HEK293 (cell line): ENCODE data around the gene POLR2C.

Experiments used
- BCL11B ChIP-seq: fragments of 450-650 bp; formaldehyde crosslinking; IDR thresholded peaks from 2 replicates; pipeline ENCODE4 v1.5.1; 2016; ENCODE audit warnings: low read depth, missing biosample characterization, missing genetic modification characterization
- CTCF ChIP-seq: fragments of 450-650 bp; formaldehyde crosslinking; IDR thresholded peaks from 2 replicates; pipeline ENCODE4 v1.5.1; 2016; ENCODE audit warnings: missing biosample characterization, missing genetic modification characterization
- ZNF514 ChIP-seq: fragments of 450-650 bp; formaldehyde crosslinking; IDR thresholded peaks from 2 replicates; pipeline ENCODE4 v1.5.1; 2016; ENCODE audit warnings: missing biosample characterization, missing genetic modification characterization

- TF ChIP-seq CTCF (tag by site-specific recombination) (no peak), ZNF514 (tag by site-specific recombination) (no peak), BCL11B (tag by site-specific recombination) (no peak)
Measured at GRCh38 chr16:57514371-57514770, 51.9 kb downstream of the POLR2C start.
